Glutamatergic neuron (in vitro differentiated cells): ENCODE measurements around the gene B4GALNT4. TPM values are rescaled to one million over a fixed set of nuclear protein-coding genes. Genes with fewer than 3 reads are reported as not detected.
"Not testable (repeated sequence)": the region's sequence is repeated elsewhere in the genome, so short reads cannot be mapped to it uniquely, and the experiment has no call there.

Source experiments
- DNase-seq: peaks from one replicate; pipeline ENCODE4 v3.0.0; 2022
- H3K27ac Mint-ChIP-seq: one replicate; pipeline ENCODE4 v1.8.0; 2020; ENCODE audit warnings: mild to moderate bottlenecking, mixed read lengths, inconsistent platforms; ENCODE audit not compliant: unreplicated experiment
- H3K27me3 Mint-ChIP-seq: one replicate; pipeline ENCODE4 v1.8.0; 2020; ENCODE audit warnings: mild to moderate bottlenecking, moderate library complexity, mixed read lengths, inconsistent platforms; ENCODE audit not compliant: unreplicated experiment
- H3K36me3 Mint-ChIP-seq: one replicate; pipeline ENCODE4 v1.8.0; 2020; ENCODE audit warnings: mild to moderate bottlenecking, mixed read lengths, inconsistent platforms; ENCODE audit not compliant: unreplicated experiment
- H3K4me1 Mint-ChIP-seq: one replicate; pipeline ENCODE4 v1.8.0; 2020; ENCODE audit warnings: mild to moderate bottlenecking, low read depth, mixed read lengths, inconsistent platforms; ENCODE audit not compliant: unreplicated experiment
- H3K4me3 Mint-ChIP-seq: one replicate; pipeline ENCODE4 v1.8.0; 2020; ENCODE audit warnings: mild to moderate bottlenecking, mixed read lengths, inconsistent platforms; ENCODE audit not compliant: unreplicated experiment
- H3K9me3 Mint-ChIP-seq: one replicate; pipeline ENCODE4 v1.8.0; 2020; ENCODE audit warnings: mild to moderate bottlenecking, moderate library complexity, mixed read lengths, inconsistent platforms; ENCODE audit not compliant: unreplicated experiment
- total RNA-seq: library from RNA; stranded (reverse); fragmentation: NEBNext Ultra II Directional; extraction: Animal tissue kit (Norgen Biotek cat#: 25700); gene quantifications from one replicate; pipeline ENCODE4 v1.2.1, GENCODE V29; 2021; ENCODE audit not compliant: unreplicated experiment
- TF ChIP-seq, protein P1 (sequence below): fragments of 200-600 bp; sonication (generic); IDR thresholded peaks from one replicate; pipeline ENCODE4 v1.5.0; 2021; ENCODE audit not compliant: partially characterized antibody, unreplicated experiment

The B4GALNT4 gene
- total RNA-seq, 1 donor from 2014 or later: 418 TPM

DNA sequence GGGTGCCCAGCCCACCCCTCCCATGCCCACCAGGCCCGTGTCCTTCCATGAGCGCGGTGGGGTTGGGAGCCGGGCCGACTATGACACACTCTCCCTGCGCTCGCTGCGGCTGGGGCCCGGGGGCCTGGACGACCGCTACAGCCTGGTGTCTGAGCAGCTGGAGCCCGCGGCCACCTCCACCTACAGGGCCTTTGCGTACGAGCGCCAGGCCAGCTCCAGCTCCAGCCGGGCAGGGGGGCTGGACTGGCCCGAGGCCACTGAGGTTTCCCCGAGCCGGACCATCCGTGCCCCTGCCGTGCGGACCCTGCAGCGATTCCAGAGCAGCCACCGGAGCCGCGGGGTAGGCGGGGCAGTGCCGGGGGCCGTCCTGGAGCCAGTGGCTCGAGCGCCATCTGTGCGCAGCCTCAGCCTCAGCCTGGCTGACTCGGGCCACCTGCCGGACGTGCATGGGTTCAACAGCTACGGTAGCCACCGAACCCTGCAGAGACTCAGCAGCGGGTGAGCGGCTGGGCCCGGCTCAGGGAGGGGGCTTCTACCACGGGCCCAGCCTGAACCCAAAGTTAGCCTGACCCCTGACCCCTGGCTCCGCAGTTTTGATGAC is 27.7 kb downstream of the B4GALNT4 start:
- Mint-ChIP-seq H3K4me1 (no peaks in the 10 kb centered on the region), H3K9me3 (peaks cover 2% of the 10 kb centered on the region), H3K36me3 (no peaks in the 10 kb centered on the region), H3K27me3 (peaks cover 1% of the 10 kb centered on the region), H3K27ac (no peak overlapping the region), H3K4me3 (no peak overlapping the region)
- no peak for DNase-seq
- TF ChIP-seq, protein P1, sequence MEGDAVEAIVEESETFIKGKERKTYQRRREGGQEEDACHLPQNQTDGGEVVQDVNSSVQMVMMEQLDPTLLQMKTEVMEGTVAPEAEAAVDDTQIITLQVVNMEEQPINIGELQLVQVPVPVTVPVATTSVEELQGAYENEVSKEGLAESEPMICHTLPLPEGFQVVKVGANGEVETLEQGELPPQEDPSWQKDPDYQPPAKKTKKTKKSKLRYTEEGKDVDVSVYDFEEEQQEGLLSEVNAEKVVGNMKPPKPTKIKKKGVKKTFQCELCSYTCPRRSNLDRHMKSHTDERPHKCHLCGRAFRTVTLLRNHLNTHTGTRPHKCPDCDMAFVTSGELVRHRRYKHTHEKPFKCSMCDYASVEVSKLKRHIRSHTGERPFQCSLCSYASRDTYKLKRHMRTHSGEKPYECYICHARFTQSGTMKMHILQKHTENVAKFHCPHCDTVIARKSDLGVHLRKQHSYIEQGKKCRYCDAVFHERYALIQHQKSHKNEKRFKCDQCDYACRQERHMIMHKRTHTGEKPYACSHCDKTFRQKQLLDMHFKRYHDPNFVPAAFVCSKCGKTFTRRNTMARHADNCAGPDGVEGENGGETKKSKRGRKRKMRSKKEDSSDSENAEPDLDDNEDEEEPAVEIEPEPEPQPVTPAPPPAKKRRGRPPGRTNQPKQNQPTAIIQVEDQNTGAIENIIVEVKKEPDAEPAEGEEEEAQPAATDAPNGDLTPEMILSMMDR: no peak

DNA sequence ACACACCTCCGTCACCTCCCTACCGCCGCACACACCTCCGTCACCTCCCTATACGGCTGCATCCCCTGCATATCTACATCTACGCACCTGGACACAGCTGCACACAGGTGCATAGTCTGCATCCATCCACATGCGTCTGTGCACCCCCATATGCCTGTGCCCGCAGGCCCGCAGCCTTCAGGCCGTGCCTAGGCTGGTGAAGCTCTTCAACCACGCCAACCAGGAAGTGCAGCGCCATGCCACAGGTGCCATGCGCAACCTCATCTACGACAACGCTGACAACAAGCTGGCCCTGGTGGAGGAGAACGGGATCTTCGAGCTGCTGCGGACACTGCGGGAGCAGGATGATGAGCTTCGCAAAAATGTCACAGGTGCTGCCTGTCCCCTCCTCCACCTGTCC is 29.5 kb downstream of the B4GALNT4 start:
- DNase-seq: no peak
- Mint-ChIP-seq H3K4me3 (no peak overlapping the region), H3K27me3 (peaks cover 1% of the 10 kb centered on the region), H3K4me1 (no peaks in the 10 kb centered on the region), H3K9me3 (peaks cover 2% of the 10 kb centered on the region), H3K36me3 (no peaks in the 10 kb centered on the region), H3K27ac (no peak overlapping the region)
- TF ChIP-seq, protein P1: no peak

DNA sequence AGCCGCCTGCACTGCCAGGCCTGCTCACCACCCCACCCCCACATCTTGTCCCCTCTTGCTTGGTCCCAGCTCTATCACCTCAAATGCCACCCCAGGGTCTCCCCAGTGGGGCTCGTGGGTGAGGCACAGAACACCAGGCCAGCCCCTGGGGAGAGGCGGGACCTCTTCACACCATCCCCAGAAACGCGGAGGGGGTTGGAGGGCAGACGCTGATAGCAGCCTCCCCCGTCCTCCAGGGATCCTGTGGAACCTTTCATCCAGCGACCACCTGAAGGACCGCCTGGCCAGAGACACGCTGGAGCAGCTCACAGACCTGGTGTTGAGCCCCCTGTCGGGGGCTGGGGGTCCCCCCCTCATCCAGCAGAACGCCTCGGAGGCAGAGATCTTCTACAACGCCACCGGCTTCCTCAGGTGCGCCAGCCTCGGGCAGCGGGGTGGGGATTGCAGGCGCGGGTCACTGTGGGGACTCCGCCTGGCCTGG is 30.5 kb downstream of the B4GALNT4 start:
- H3K4me1 Mint-ChIP-seq: no peaks in the 10 kb centered on the region
- no peaks in the 10 kb centered on the region for H3K36me3 Mint-ChIP-seq
- no peak overlapping the region for H3K27ac Mint-ChIP-seq
- TF ChIP-seq, protein P1: no peak
- no peak overlapping the region for H3K4me3 Mint-ChIP-seq
- peaks cover 1% of the 10 kb centered on the region for H3K27me3 Mint-ChIP-seq
- peaks cover 2% of the 10 kb centered on the region for H3K9me3 Mint-ChIP-seq
- DNase-seq: no peak

DNA sequence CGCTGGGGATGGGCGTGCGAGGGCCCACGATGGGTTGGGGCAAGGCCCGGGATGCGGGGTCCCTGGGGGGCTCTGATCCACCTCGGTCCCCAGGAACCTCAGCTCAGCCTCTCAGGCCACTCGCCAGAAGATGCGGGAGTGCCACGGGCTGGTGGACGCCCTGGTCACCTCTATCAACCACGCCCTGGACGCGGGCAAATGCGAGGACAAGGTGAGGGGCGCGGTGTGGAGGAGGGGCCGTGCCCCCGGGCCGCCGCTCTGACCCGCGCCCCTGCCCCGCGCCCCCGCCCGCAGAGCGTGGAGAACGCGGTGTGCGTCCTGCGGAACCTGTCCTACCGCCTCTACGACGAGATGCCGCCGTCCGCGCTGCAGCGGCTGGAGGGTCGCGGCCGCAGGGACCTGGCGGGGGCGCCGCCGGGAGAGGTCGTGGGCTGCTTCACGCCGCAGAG is 31.0 kb downstream of the B4GALNT4 start:
- TF ChIP-seq, protein P1: no peak
- H3K4me3 Mint-ChIP-seq: no peak overlapping the region
- H3K27ac Mint-ChIP-seq: no peak overlapping the region
- no peaks in the 10 kb centered on the region for H3K4me1 Mint-ChIP-seq
- H3K36me3 Mint-ChIP-seq: no peaks in the 10 kb centered on the region
- no peak for DNase-seq
- peaks cover 4% of the 10 kb centered on the region for H3K9me3 Mint-ChIP-seq
- H3K27me3 Mint-ChIP-seq: peaks cover 2% of the 10 kb centered on the region

DNA sequence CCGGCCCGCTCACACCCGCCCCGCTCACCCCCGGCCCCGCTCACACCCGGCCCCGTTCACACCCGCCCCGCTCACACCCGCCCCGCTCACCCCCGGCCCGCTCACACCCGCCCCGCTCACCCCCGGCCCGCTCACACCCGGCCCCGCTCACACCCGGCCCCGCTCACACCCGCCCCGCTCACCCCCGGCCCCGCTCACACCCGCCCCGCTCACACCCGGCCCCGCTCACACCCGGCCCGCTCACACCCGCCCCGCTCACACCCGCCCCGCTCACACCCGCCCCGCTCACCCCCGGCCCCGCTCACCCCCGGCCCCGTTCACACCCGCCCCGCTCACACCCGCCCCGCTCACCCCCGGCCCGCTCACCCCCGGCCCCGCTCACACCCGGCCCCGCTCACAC is 31.9 kb downstream of the B4GALNT4 start:
- not testable (repeated sequence) for H3K9me3 Mint-ChIP-seq, H3K27ac Mint-ChIP-seq, H3K36me3 Mint-ChIP-seq, H3K4me1 Mint-ChIP-seq, H3K27me3 Mint-ChIP-seq, DNase-seq, H3K4me3 Mint-ChIP-seq
